Glomerular visceral epithelial cell (primary cell): ENCODE measurements around the gene ZNF607.

Experiments
- DNase-seq: peaks from one replicate; pipeline ENCODE4 v3.0.0-alpha.2; 2016; ENCODE audit errors: extremely low spot score

ZNF607 gene

GRCh38 chr19:37654118-37654517 lies 65.4 kb downstream of the ZNF607 start:
- peak; percentile 3 for DNase-seq
